Jurkat, Clone E6-1 (cell line): Measurements from ENCODE around the gene PCGF5.
"Not testable (repeated sequence)": the region's sequence is repeated elsewhere in the genome, so short reads cannot be mapped to it uniquely, and the experiment has no call there.

Source experiments
- DNase-seq: peaks from one replicate; pipeline ENCODE4 v3.0.0-alpha.2; 2011; ENCODE audit warnings: low read depth, low spot score
- H3K4me3 ChIP-seq: 2 replicates; pipeline ENCODE4 v1.5.1; 2011; ENCODE audit warnings: mild to moderate bottlenecking, low read length, control low read depth, moderate library complexity

Gene PCGF5

DNA sequence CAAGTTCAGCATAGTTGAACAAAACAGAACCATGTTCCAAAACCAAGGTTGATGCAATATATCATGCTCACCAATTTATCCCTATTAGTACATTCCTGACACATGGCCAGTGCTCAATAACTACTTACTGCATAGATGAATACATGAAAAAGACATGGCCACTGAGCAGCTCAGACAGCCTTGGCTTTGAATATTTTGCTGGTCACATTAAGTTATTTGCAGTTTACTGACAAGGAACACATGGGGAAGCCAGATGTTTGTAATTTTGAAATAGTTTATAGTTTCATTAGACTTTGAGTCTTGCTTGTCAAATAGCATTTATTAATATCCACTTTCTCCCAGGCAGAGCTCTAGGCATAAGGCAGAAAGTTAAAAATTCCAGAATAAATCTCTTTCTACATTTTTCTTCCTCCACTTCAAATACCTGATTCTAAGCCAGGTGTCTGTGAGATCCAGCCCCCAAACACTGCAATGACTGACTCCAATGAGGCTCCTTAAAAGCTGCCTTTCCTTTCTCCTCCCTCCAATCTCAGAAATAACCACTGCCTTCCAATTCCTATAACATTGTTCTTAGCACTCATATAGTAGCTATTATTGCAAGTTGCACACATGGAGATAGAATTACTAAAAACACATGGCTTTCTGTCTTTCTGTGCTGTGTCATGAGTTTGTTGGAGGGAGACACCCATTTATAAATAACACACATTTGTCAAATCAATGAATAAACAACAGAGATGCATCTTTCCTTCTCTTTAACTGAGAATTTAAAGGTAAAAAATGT lies 91.3 kb downstream of the PCGF5 start:
- no peak for DNase-seq
- H3K4me3 ChIP-seq, result no peak overlapping the region

GRCh38 chr10:91312382-91312733 lies 91.9 kb downstream of the PCGF5 start:
- H3K4me3 ChIP-seq, result no peak overlapping the region
- no peak for DNase-seq

DNA sequence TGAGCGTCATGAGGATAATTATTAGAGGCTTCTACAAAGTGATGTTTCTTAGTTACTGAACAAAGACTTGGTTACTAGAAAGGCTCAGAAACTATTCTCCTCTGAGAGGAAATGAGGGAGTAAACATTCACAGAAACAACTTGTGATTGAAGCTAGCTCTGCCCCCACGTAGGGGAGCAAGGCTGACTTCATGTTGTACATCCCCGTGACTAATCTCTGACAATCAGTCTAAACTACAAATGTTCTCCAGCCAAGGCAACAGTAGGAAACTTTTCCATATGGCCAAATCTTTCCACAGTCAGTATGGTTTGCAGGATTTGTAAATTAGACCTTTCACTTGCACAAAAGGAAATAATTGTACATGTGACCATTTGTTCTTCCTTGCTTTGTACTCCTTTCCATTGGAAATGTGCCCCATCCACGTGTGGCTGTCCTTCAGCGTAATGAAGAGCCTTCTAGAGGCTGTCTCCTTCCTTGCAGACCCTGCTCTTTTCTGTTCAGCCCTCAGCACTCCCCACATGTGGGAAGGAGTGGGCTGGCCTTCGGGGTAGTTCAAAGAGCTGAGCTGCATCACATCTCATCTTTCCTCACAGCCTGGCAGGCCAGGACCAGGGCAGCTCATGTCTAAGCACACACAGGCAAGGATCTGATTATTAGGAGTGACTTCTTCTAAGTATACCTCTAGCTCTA lies 93.5 kb downstream of the PCGF5 start:
- no peak overlapping the region for H3K4me3 ChIP-seq
- no peak for DNase-seq

DNA sequence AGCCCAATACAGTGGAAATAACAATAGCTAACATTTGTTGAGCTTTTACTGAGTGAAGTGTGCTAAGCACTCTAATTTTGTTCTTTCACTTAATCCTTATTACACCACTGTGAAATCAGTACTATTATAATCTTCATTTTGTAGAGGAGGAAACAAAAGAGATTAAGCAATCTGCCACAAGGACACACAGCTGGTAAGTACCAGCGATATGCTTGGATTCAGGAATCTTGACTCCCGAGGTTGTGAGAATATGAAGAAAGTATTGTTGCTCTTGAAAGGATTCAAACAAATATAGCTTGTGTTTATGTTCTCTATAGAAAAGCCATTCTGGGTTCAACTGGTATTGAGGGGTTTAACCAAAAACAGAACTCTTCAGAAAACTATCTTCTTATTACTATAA lies 96.0 kb downstream of the PCGF5 start:
- no peak for DNase-seq
- H3K4me3 ChIP-seq, result no peak overlapping the region

DNA sequence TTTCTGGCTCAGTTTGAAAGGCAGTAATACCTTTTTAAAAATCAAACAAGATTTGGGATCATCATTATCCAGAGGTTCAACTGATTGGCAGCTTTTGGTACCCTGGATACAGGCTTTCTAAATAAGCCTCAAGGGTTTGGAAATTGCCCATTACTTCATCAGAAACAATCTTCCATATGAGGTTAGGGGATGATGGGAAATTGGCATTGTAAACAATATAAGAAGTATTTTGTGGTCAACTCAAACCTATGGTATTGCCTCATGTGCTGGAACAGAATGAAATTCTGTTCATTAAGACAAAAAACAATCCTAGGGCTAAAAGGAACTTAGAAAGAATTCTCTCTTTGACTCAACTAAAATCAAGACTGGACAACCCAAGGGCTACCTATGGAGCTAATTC lies 97.1 kb downstream of the PCGF5 start:
- no peak for DNase-seq
- no peak overlapping the region for H3K4me3 ChIP-seq

GRCh38 chr10:91319336-91319735 lies 98.9 kb downstream of the PCGF5 start:
- DNase-seq, result no peak
- H3K4me3 ChIP-seq, result no peak overlapping the region

DNA sequence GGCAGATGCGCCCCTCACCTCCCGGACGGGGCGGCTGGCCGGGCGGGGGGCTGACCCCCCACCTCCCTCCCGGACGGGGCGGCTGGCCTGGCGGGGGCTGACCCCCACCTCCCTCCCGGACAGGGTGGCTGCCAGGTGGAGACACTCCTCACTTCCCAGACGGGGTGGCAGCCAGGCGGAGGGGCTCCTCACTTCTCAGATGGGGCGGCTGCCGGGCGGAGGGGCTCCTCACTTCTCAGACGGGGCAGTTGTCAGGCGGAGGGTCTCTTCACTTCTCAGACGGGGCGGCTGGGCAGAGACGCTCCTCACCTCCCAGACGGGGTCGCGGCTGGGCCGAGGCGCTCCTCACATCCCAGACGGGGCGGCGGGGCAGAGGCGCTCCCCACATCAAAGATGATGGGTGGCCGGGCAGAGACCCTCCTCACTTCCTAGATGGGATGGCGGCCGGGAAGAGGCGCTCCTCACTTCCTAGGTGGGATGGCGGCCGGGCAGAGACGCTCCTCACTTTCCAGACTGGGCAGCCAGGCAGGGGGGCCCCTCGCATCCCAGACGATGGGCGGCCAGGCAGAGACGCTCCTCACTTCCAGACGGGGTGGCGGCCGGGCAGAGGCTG lies 102.9 kb downstream of the PCGF5 start:
- DNase-seq, H3K4me3 ChIP-seq: not testable (repeated sequence)

GRCh38 chr10:91328320-91328984 lies 108.0 kb downstream of the PCGF5 start:
- no peak for DNase-seq
- H3K4me3 ChIP-seq, result no peak overlapping the region
